Activated T-helper 17 cell treated with anti-CD3 and anti-CD28 coated beads, Interleukin-2, amount 50 U/mL, for 72 hours (primary cell): ENCODE data around the gene CORO1C. TPM values are rescaled to one million over a fixed set of nuclear protein-coding genes. Genes with fewer than 3 reads are reported as not detected.

Experiments
- ATAC-seq: fragments of 150-1000 bp; cut with Tn5 transposase; replicated peaks from 2 replicates; pipeline ENCODE4 v1.10.0; 2021; ENCODE audit warnings: mild to moderate bottlenecking, moderate library complexity
- H3K27ac Mint-ChIP-seq: one replicate; pipeline ENCODE4 v1.8.0; 2022; ENCODE audit warnings: mixed read lengths
- H3K27me3 Mint-ChIP-seq: one replicate; pipeline ENCODE4 v1.8.0; 2022; ENCODE audit warnings: mixed read lengths
- H3K36me3 Mint-ChIP-seq: one replicate; pipeline ENCODE4 v1.8.0; 2022; ENCODE audit warnings: low read depth, mild to moderate bottlenecking, mixed read lengths
- H3K4me1 Mint-ChIP-seq: one replicate; pipeline ENCODE4 v1.8.0; 2022; ENCODE audit warnings: mixed read lengths
- H3K4me3 Mint-ChIP-seq: one replicate; pipeline ENCODE4 v1.8.0; 2022; ENCODE audit warnings: mild to moderate bottlenecking, mixed read lengths
- H3K9me3 Mint-ChIP-seq: one replicate; pipeline ENCODE4 v1.8.0; 2022; ENCODE audit warnings: mixed read lengths
- total RNA-seq, 2 donors: library from RNA; stranded (reverse); gene quantifications; one replicate each; pipeline ENCODE4 v1.2.3, GENCODE V29; 2022

The CORO1C gene
- total RNA-seq, 2 donors from 2014 or later, result 81.9 to 101 TPM

GRCh38 chr12:108702595-108703320 lies 28.6 kb downstream of the CORO1C start:
- ATAC-seq, result no peak
- Mint-ChIP-seq H3K36me3 (peaks cover 42% of the 10 kb centered on the region), H3K27ac (no peak overlapping the region), H3K4me1 (peaks cover 13% of the 10 kb centered on the region), H3K9me3 (no peaks in the 10 kb centered on the region), H3K27me3 (no peaks in the 10 kb centered on the region), H3K4me3 (no peak overlapping the region)

- peaks cover 16% of the 10 kb centered on the region for H3K4me1 Mint-ChIP-seq
- no peaks in the 10 kb centered on the region for H3K9me3 Mint-ChIP-seq
- H3K4me3 Mint-ChIP-seq, result no peak overlapping the region
- ATAC-seq, result peak; percentile 99
- H3K27me3 Mint-ChIP-seq, result no peaks in the 10 kb centered on the region
- peaks cover 45% of the 10 kb centered on the region for H3K36me3 Mint-ChIP-seq
- H3K27ac Mint-ChIP-seq, result peak overlapping the region; percentile 10
Measured at GRCh38 chr12:108701779-108702441, 29.4 kb downstream of the CORO1C start.

GRCh38 chr12:108700833-108701541 lies 30.3 kb downstream of the CORO1C start:
- no peak overlapping the region for H3K4me3 Mint-ChIP-seq
- ATAC-seq, result no peak
- H3K4me1 Mint-ChIP-seq, result peaks cover 24% of the 10 kb centered on the region
- H3K27ac Mint-ChIP-seq, result no peak overlapping the region
- no peaks in the 10 kb centered on the region for H3K27me3 Mint-ChIP-seq
- H3K36me3 Mint-ChIP-seq, result peaks cover 45% of the 10 kb centered on the region
- H3K9me3 Mint-ChIP-seq, result no peaks in the 10 kb centered on the region

- peaks cover 2% of the 10 kb centered on the region for H3K9me3 Mint-ChIP-seq
- no peaks in the 10 kb centered on the region for H3K27me3 Mint-ChIP-seq
- H3K36me3 Mint-ChIP-seq, result peaks cover 50% of the 10 kb centered on the region
- no peak overlapping the region for H3K27ac Mint-ChIP-seq
- H3K4me1 Mint-ChIP-seq, result peaks cover 33% of the 10 kb centered on the region
- ATAC-seq, result no peak
- no peak overlapping the region for H3K4me3 Mint-ChIP-seq
Measured at GRCh38 chr12:108699955-108700563, 31.3 kb downstream of the CORO1C start.

- Mint-ChIP-seq H3K4me3 (no peak overlapping the region), H3K36me3 (peaks cover 47% of the 10 kb centered on the region), H3K27ac (no peak overlapping the region), H3K9me3 (peaks cover 3% of the 10 kb centered on the region), H3K4me1 (peaks cover 41% of the 10 kb centered on the region), H3K27me3 (no peaks in the 10 kb centered on the region)
- no peak for ATAC-seq
Measured at GRCh38 chr12:108697905-108698304, 33.4 kb downstream of the CORO1C start.

- H3K36me3 Mint-ChIP-seq, result peaks cover 47% of the 10 kb centered on the region
- ATAC-seq, result no peak
- H3K27me3 Mint-ChIP-seq, result no peaks in the 10 kb centered on the region
- peaks cover 39% of the 10 kb centered on the region for H3K4me1 Mint-ChIP-seq
- peak overlapping the region; percentile 71 for H3K4me3 Mint-ChIP-seq
- H3K27ac Mint-ChIP-seq, result peak overlapping the region; percentile 96
- H3K9me3 Mint-ChIP-seq, result peaks cover 3% of the 10 kb centered on the region
Measured at GRCh38 chr12:108696996-108697290, 34.4 kb downstream of the CORO1C start.

GRCh38 chr12:108696111-108696995 lies 35.0 kb downstream of the CORO1C start:
- Mint-ChIP-seq H3K36me3 (peaks cover 46% of the 10 kb centered on the region), H3K27me3 (no peaks in the 10 kb centered on the region), H3K27ac (peak overlapping the region; percentile 96), H3K4me1 (peaks cover 41% of the 10 kb centered on the region), H3K9me3 (peaks cover 3% of the 10 kb centered on the region), H3K4me3 (peak overlapping the region; percentile 71)
- peak; percentile 76 for ATAC-seq

- H3K36me3 Mint-ChIP-seq, result peaks cover 31% of the 10 kb centered on the region
- H3K9me3 Mint-ChIP-seq, result peaks cover 3% of the 10 kb centered on the region
- peak; percentile 25 for ATAC-seq
- H3K4me1 Mint-ChIP-seq, result peaks cover 52% of the 10 kb centered on the region
- H3K27ac Mint-ChIP-seq, result peak overlapping the region; percentile 96
- H3K27me3 Mint-ChIP-seq, result no peaks in the 10 kb centered on the region
- H3K4me3 Mint-ChIP-seq, result peak overlapping the region; percentile 71
Measured at GRCh38 chr12:108694812-108695278, 36.5 kb downstream of the CORO1C start.

GRCh38 chr12:108693751-108694150 lies 37.6 kb downstream of the CORO1C start:
- H3K4me1 Mint-ChIP-seq, result peaks cover 60% of the 10 kb centered on the region
- H3K9me3 Mint-ChIP-seq, result peaks cover 3% of the 10 kb centered on the region
- H3K27ac Mint-ChIP-seq, result peak overlapping the region; percentile 22
- no peaks in the 10 kb centered on the region for H3K27me3 Mint-ChIP-seq
- no peak for ATAC-seq
- peaks cover 20% of the 10 kb centered on the region for H3K36me3 Mint-ChIP-seq
- peak overlapping the region; percentile 85 for H3K4me3 Mint-ChIP-seq

- Mint-ChIP-seq H3K4me3 (peak overlapping the region; percentile 85), H3K9me3 (peaks cover 3% of the 10 kb centered on the region), H3K4me1 (peaks cover 60% of the 10 kb centered on the region), H3K27me3 (no peaks in the 10 kb centered on the region), H3K27ac (peak overlapping the region; percentile 93), H3K36me3 (peaks cover 15% of the 10 kb centered on the region)
- ATAC-seq, result no peak
Measured at GRCh38 chr12:108693186-108693730, 38.1 kb downstream of the CORO1C start.

GRCh38 chr12:108691998-108692808 lies 39.1 kb downstream of the CORO1C start:
- Mint-ChIP-seq H3K27me3 (no peaks in the 10 kb centered on the region), H3K27ac (peak overlapping the region; percentile 93), H3K4me3 (peak overlapping the region; percentile 85), H3K36me3 (peaks cover 7% of the 10 kb centered on the region), H3K9me3 (peaks cover 3% of the 10 kb centered on the region), H3K4me1 (peaks cover 60% of the 10 kb centered on the region)
- no peak for ATAC-seq

- peak; percentile 68 for ATAC-seq
- peaks cover 52% of the 10 kb centered on the region for H3K4me1 Mint-ChIP-seq
- H3K9me3 Mint-ChIP-seq, result peaks cover 3% of the 10 kb centered on the region
- peak overlapping the region; percentile 85 for H3K4me3 Mint-ChIP-seq
- H3K36me3 Mint-ChIP-seq, result peaks cover 7% of the 10 kb centered on the region
- H3K27me3 Mint-ChIP-seq, result no peaks in the 10 kb centered on the region
- peak overlapping the region; percentile 93 for H3K27ac Mint-ChIP-seq
Measured at GRCh38 chr12:108691175-108691997, 39.9 kb downstream of the CORO1C start.
